Esophagus squamous epithelium (tissue), 4 donors: ENCODE data around the gene ATP8B1.

Source experiments
- CTCF ChIP-seq, 6 experiments: fragments of 450-650 bp in 4 of 6; fragments of 200-600 bp in 2 of 6; sonication (generic) in 2 of 6; IDR thresholded peaks; one replicate each; pipeline ENCODE4 v1.5.1; 2016 to 2019; ENCODE audit warnings: antibody characterized with exemption in 6 of 6, mild to moderate bottlenecking in 4 of 6, moderate library complexity in 4 of 6
- POLR2A ChIP-seq, 4 donors: fragments of 450-650 bp; IDR thresholded peaks; one replicate each; pipeline ENCODE4 v1.6.1; 2017; ENCODE audit warnings: antibody characterized with exemption in 4 of 4, mild to moderate bottlenecking in 4 of 4, moderate library complexity in 3 of 4

- TF ChIP-seq CTCF (IDR thresholded peaks at IDR 0.05) (no peak), POLR2A (IDR thresholded peaks at IDR 0.05) (no peak)
Measured at GRCh38 chr18:57807336-57808117, 4.4 kb upstream of the ATP8B1 start.
